Measurements from ENCODE around the gene ZBTB44.

ZBTB44 gene

GRCh38 chr11:130249371-130249770, 65.3 kb downstream of the ZBTB44 start:
- ATAC-seq: no peak
- no peak for TF ChIP-seq CSDC2 (CRISPR knock-in tag; IDR thresholded peaks at IDR 0.05)
- TF ChIP-seq ARNTL (CRISPR knock-in tag; IDR thresholded peaks at IDR 0.05; ENCODE audit: borderline replicate concordance, low read depth): no peak
- TF ChIP-seq PATZ1 (CRISPR knock-in tag; IDR thresholded peaks at IDR 0.05; ENCODE audit: borderline replicate concordance): no peak
- no peak for TF ChIP-seq ZFP3 (CRISPR knock-in tag; IDR thresholded peaks at IDR 0.05)
- TF ChIP-seq RARB (CRISPR knock-in tag; IDR thresholded peaks at IDR 0.05): no peak
- no peak for TF ChIP-seq OSR1 (CRISPR knock-in tag; IDR thresholded peaks at IDR 0.05)
- no peak for TF ChIP-seq ZNF70 (CRISPR knock-in tag; IDR thresholded peaks at IDR 0.05)
- no peak for TF ChIP-seq ISL1 (CRISPR knock-in tag; IDR thresholded peaks at IDR 0.05)
- TF ChIP-seq TCF4 (CRISPR knock-in tag; IDR thresholded peaks at IDR 0.05; ENCODE audit: borderline replicate concordance): no peak
- no peak for TF ChIP-seq BACH2 (CRISPR knock-in tag; IDR thresholded peaks at IDR 0.05; ENCODE audit: borderline replicate concordance)
- no peak for TF ChIP-seq ESRRG (CRISPR knock-in tag; IDR thresholded peaks at IDR 0.05)
- TF ChIP-seq CSRNP3 (CRISPR knock-in tag; IDR thresholded peaks at IDR 0.05): no peak
- no peak for TF ChIP-seq PPARA (CRISPR knock-in tag; IDR thresholded peaks at IDR 0.05; ENCODE audit: borderline replicate concordance)
- TF ChIP-seq CREB5 (CRISPR knock-in tag; IDR thresholded peaks at IDR 0.05; ENCODE audit: low read depth): no peak
- TF ChIP-seq GLIS3 (CRISPR knock-in tag; IDR thresholded peaks at IDR 0.05): no peak
- TF ChIP-seq ZC3H10 (CRISPR knock-in tag; IDR thresholded peaks at IDR 0.05): no peak
- no peak for TF ChIP-seq TSHZ2 (CRISPR knock-in tag; IDR thresholded peaks at IDR 0.05)
- TF ChIP-seq TOX (CRISPR knock-in tag; IDR thresholded peaks at IDR 0.05; ENCODE audit: borderline replicate concordance): no peak

- TF ChIP-seq ZC3H10 (CRISPR knock-in tag; IDR thresholded peaks at IDR 0.05) (no peak), ZFP30 (CRISPR knock-in tag; IDR thresholded peaks at IDR 0.05) (no peak), CSDC2 (CRISPR knock-in tag; IDR thresholded peaks at IDR 0.05) (no peak), ISL1 (CRISPR knock-in tag; IDR thresholded peaks at IDR 0.05) (no peak)
These were observed 67.4 kb downstream of the ZBTB44 start for GRCh38 chr11:130247319-130247718.

GRCh38 chr11:130246738-130247137, 68.0 kb downstream of the ZBTB44 start:
- TF ChIP-seq OSR1 (CRISPR knock-in tag; IDR thresholded peaks at IDR 0.05) (no peak), ZFP3 (CRISPR knock-in tag; IDR thresholded peaks at IDR 0.05) (no peak), TSHZ2 (CRISPR knock-in tag; IDR thresholded peaks at IDR 0.05) (no peak), PATZ1 (CRISPR knock-in tag; IDR thresholded peaks at IDR 0.05; ENCODE audit: borderline replicate concordance) (no peak), ZNF70 (CRISPR knock-in tag; IDR thresholded peaks at IDR 0.05) (no peak), POU6F1 (CRISPR knock-in tag; IDR thresholded peaks at IDR 0.05; ENCODE audit: borderline replicate concordance, low read depth) (no peak), ZC3H10 (CRISPR knock-in tag; IDR thresholded peaks at IDR 0.05) (no peak), TCF4 (CRISPR knock-in tag; IDR thresholded peaks at IDR 0.05; ENCODE audit: borderline replicate concordance) (no peak)
- no peak for ATAC-seq

More at GRCh38 chr11:130247319-130247718, 67.4 kb downstream of the ZBTB44 start:
- ATAC-seq: no peak
